Thymus (tissue), 11 donors: ENCODE measurements around the gene HECTD1. TPM values are rescaled to one million over a fixed set of nuclear protein-coding genes. Genes with fewer than 3 reads are reported as not detected.

ENCODE experiments used
- DNase-seq, 9 donors: peaks; one replicate each; pipeline ENCODE4 v3.0.0-alpha.2; 2013; ENCODE audit warnings: low spot score in 9 of 9, low read depth in 6 of 9, missing footprints in 1 of 9
- H3K27ac ChIP-seq, 2 donors: one replicate each; pipeline ENCODE4 v1.5.1; 2013; ENCODE audit warnings: control low read depth in 1 of 2, low read depth in 1 of 2, low read length in 1 of 2, mild to moderate bottlenecking in 1 of 2, moderate library complexity in 1 of 2
- H3K27me3 ChIP-seq, 2 donors: one replicate each; pipeline ENCODE4 v1.5.1; 2013; ENCODE audit warnings: low read length in 1 of 2; ENCODE audit not compliant: control insufficient read depth in 2 of 2, insufficient read depth in 1 of 2
- H3K36me3 ChIP-seq, 2 donors: one replicate each; pipeline ENCODE4 v1.5.1; 2013; ENCODE audit warnings: low read length in 1 of 2, mild to moderate bottlenecking in 1 of 2, moderate library complexity in 1 of 2; ENCODE audit not compliant: control insufficient read depth in 2 of 2, insufficient read depth in 2 of 2
- H3K4me1 ChIP-seq, 2 donors: one replicate each; pipeline ENCODE4 v1.5.1; 2013; ENCODE audit warnings: low read length in 2 of 2; ENCODE audit not compliant: control insufficient read depth in 2 of 2, insufficient read depth in 2 of 2
- H3K4me3 ChIP-seq, 2 donors: one replicate each; pipeline ENCODE4 v1.5.1; 2013; ENCODE audit warnings: low read length in 2 of 2, control low read depth in 1 of 2, mild to moderate bottlenecking in 1 of 2
- H3K9me3 ChIP-seq, 2 donors: one replicate each; pipeline ENCODE4 v1.5.1; 2013; ENCODE audit warnings: low read length in 1 of 2, mild to moderate bottlenecking in 1 of 2; ENCODE audit not compliant: control insufficient read depth in 2 of 2, insufficient read depth in 1 of 2
- WGBS: extraction: QIAGEN DNeasy Blood & Tissue Kit; methylation state at CpG from one replicate; pipeline ENCODE4 v1.1.7; 2013; 5-methylcytosine and 5-hydroxymethylcytosine counted together
- polyA plus RNA-seq: library from polyadenylated mRNA; stranded (reverse); fragments of 200-250 nt; gene quantifications from one replicate; pipeline ENCODE4 v1.2.3, GENCODE V29; 2013
- total RNA-seq: library from RNA; stranded (reverse); fragments of 120-200 nt; gene quantifications from one replicate; pipeline ENCODE4 v1.2.4, GENCODE V29; 2013
- donor health status: healthy.

The HECTD1 gene
- total and polyA plus RNA-seq, 2 donors, result 46.0 to 74.3 TPM

- H3K36me3 ChIP-seq, result peaks cover 31 to 50% of the 10 kb centered on the region in 2 donors
Observed at GRCh38 chr14:31159682-31160296, 47.8 kb downstream of the HECTD1 start.

GRCh38 chr14:31154956-31155355 is 52.6 kb downstream of the HECTD1 start:
- Histone ChIP-seq H3K36me3 (peaks cover 14 to 41% of the 10 kb centered on the region in 2 donors), H3K4me3 (no peak overlapping the region), H3K27ac (no peak overlapping the region), H3K27me3 (no peaks in the 10 kb centered on the region), H3K9me3 (no peaks in the 10 kb centered on the region), H3K4me1 (no peaks in the 10 kb centered on the region)
- 98% methylated on average over 12 of the region's 12 CpGs for WGBS
- no peak for DNase-seq

More at GRCh38 chr14:31159682-31160296, 47.8 kb downstream of the HECTD1 start:
- no peaks in the 10 kb centered on the region for H3K27me3 ChIP-seq
- H3K27ac ChIP-seq, result no peak overlapping the region
- WGBS, result 90% methylated on average over 13 of the region's 13 CpGs
- DNase-seq, result no peak
- no peak overlapping the region for H3K4me3 ChIP-seq
- H3K9me3 ChIP-seq, result no peaks in the 10 kb centered on the region
- no peaks in the 10 kb centered on the region for H3K4me1 ChIP-seq

GRCh38 chr14:31142455-31143087 is 65.0 kb downstream of the HECTD1 start:
- Histone ChIP-seq H3K27me3 (no peaks in the 10 kb centered on the region), H3K36me3 (peaks cover 17 to 49% of the 10 kb centered on the region in 2 donors), H3K27ac (no peak overlapping the region), H3K4me1 (no peaks in the 10 kb centered on the region), H3K9me3 (no peaks in the 10 kb centered on the region), H3K4me3 (no peak overlapping the region)
- DNase-seq, result no peak
- WGBS, result 93% methylated on average over 11 of the region's 11 CpGs

- Histone ChIP-seq H3K36me3 (peaks cover 20 to 46% of the 10 kb centered on the region in 2 donors), H3K27ac (no peak overlapping the region), H3K4me1 (no peaks in the 10 kb centered on the region), H3K27me3 (no peaks in the 10 kb centered on the region), H3K9me3 (no peaks in the 10 kb centered on the region), H3K4me3 (no peak overlapping the region)
- DNase-seq, result no peak
- WGBS, result 98% methylated on average over 4 of the region's 4 CpGs
Observed at GRCh38 chr14:31139301-31139847, 68.2 kb downstream of the HECTD1 start.

GRCh38 chr14:31138301-31138700 is 69.3 kb downstream of the HECTD1 start:
- Histone ChIP-seq H3K27me3 (no peaks in the 10 kb centered on the region), H3K9me3 (no peaks in the 10 kb centered on the region), H3K4me3 (no peak overlapping the region), H3K4me1 (no peaks in the 10 kb centered on the region), H3K36me3 (peaks cover 20 to 44% of the 10 kb centered on the region in 2 donors), H3K27ac (no peak overlapping the region)
- DNase-seq, result no peak
- 98% methylated on average over 2 of the region's 2 CpGs for WGBS

GRCh38 chr14:31137214-31137889 is 70.2 kb downstream of the HECTD1 start:
- no peaks in the 10 kb centered on the region for H3K4me1 ChIP-seq
- DNase-seq, result no peak
- H3K9me3 ChIP-seq, result no peaks in the 10 kb centered on the region
- peaks cover 24 to 42% of the 10 kb centered on the region in 2 donors for H3K36me3 ChIP-seq
- no peaks in the 10 kb centered on the region for H3K27me3 ChIP-seq
- H3K4me3 ChIP-seq, result no peak overlapping the region
- 98% methylated on average over 12 of the region's 12 CpGs for WGBS
- H3K27ac ChIP-seq, result no peak overlapping the region

GRCh38 chr14:31133133-31133532 is 74.5 kb downstream of the HECTD1 start:
- no peak for DNase-seq
- Histone ChIP-seq H3K4me1 (no peaks in the 10 kb centered on the region), H3K36me3 (peaks cover 27 to 37% of the 10 kb centered on the region in 2 donors), H3K27me3 (no peaks in the 10 kb centered on the region), H3K27ac (no peak overlapping the region), H3K9me3 (no peaks in the 10 kb centered on the region), H3K4me3 (no peak overlapping the region)
- WGBS, result 98% methylated on average over 6 of the region's 6 CpGs

DNA sequence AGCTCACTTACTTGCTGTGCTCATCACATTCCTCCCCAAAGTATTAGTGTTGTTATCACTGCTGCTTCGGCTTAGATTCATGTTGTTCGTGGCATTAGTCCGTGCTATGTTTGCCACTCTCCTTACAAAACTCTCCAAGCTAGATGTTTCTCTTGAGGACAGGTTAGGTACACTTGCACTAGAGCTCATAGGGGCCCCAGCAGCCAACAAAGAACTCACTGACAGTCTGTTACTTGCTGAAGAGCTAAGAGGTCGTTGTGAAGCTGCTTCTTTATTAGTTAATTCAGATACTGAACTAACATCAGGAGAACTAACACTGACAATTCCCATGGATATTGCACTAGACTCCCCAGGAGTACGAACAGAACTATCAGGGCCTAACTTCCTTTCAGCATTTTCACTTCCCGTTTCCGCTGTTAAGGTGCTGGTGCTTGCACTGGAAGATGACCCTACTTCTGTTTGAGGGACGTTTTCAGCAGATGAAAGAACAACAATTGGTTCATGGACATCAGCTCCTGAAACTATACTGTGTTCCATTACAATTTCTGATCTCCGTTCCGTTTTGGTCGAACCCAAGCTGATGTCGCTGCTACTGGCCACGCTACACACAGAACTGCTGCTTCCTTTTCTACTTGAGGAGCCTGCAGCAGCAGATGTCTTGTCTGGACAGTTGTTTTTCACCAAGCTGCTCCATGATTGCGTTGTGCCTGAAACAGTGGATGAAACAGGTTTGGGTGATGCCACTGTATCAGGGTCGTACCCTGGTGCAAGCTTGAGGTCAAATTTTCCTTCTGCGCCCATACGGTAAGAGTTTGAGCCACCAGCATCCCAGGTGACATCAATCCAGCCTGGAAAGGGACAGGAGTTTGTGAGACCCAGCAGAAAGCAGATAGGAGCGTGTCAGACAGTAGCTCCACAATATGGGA is 78.7 kb downstream of the HECTD1 start:
- no peak overlapping the region for H3K27ac ChIP-seq
- 96% methylated on average over 18 of the region's 18 CpGs for WGBS
- no peaks in the 10 kb centered on the region for H3K4me1 ChIP-seq
- no peak overlapping the region for H3K4me3 ChIP-seq
- peaks cover 6% of the 10 kb centered on the region in 2 donors for H3K27me3 ChIP-seq
- H3K9me3 ChIP-seq, result no peaks in the 10 kb centered on the region
- H3K36me3 ChIP-seq, result peaks cover 22 to 29% of the 10 kb centered on the region in 2 donors
- DNase-seq, result peak in 1 of 9 donors; percentile 16
